ENCODE data around the gene PTPRN2. TPM values are rescaled to one million over a fixed set of nuclear protein-coding genes. Genes with fewer than 3 reads are reported as not detected.

PTPRN2 gene
- total and polyA plus RNA-seq, 2 of the 8 experiments (the other 6 are each of a cell fraction or from before 2014, with no cell fraction given) = 2.6 to 4.5 TPM

GRCh38 chr7:158541346-158542010 lies 46.1 kb downstream of the PTPRN2 start:
- FAIRE-seq = no peak
- H3K14ac ChIP-seq (ENCODE audit: insufficient read length) = no peak overlapping the region
- TF ChIP-seq CBX5 (IDR thresholded peaks at IDR 0.05; ENCODE audit: low read depth, low read length) = no peak
- TF ChIP-seq KDM5A (IDR thresholded peaks at IDR 0.05; ENCODE audit: low read length) = no peak
- TF ChIP-seq BCL11A (IDR thresholded peaks at IDR 0.05; ENCODE audit: low read depth in 2 of 2, low read length in 2 of 2) = no peak
- no peak for TF ChIP-seq TAF7 (optimal IDR thresholded peaks at IDR 0.05; ENCODE audit: borderline replicate concordance, low read depth, low read length)
- TF ChIP-seq, protein P1, sequence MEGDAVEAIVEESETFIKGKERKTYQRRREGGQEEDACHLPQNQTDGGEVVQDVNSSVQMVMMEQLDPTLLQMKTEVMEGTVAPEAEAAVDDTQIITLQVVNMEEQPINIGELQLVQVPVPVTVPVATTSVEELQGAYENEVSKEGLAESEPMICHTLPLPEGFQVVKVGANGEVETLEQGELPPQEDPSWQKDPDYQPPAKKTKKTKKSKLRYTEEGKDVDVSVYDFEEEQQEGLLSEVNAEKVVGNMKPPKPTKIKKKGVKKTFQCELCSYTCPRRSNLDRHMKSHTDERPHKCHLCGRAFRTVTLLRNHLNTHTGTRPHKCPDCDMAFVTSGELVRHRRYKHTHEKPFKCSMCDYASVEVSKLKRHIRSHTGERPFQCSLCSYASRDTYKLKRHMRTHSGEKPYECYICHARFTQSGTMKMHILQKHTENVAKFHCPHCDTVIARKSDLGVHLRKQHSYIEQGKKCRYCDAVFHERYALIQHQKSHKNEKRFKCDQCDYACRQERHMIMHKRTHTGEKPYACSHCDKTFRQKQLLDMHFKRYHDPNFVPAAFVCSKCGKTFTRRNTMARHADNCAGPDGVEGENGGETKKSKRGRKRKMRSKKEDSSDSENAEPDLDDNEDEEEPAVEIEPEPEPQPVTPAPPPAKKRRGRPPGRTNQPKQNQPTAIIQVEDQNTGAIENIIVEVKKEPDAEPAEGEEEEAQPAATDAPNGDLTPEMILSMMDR (IDR thresholded peaks at IDR 0.05; ENCODE audit: control extremely low read depth in 1 of 3, insufficient read depth in 1 of 3, low read depth in 1 of 3, low read length in 3 of 3) = no peak
- TF ChIP-seq JUN (IDR thresholded peaks at IDR 0.05; ENCODE audit: low read depth, low read length) = no peak
- no peak for TF ChIP-seq SIN3A (conservative IDR thresholded peaks at IDR 0.05 in 1 of 2, IDR thresholded peaks at IDR 0.05 in 1 of 2; ENCODE audit: low read depth in 1 of 2, low read length in 2 of 2)
- no peak for TF ChIP-seq KDM1A (IDR thresholded peaks at IDR 0.05; ENCODE audit: borderline replicate concordance, low read length)
- TF ChIP-seq HDAC6 (IDR thresholded peaks at IDR 0.05; ENCODE audit: low read depth, low read length) = no peak

More at GRCh38 chr7:158541346-158542010, 46.1 kb downstream of the PTPRN2 start:
- Histone ChIP-seq H3K23ac (ENCODE audit: insufficient read length) (no peak overlapping the region), H2BK20ac (ENCODE audit: low read length) (no peak overlapping the region), H4K91ac (replicated peaks; ENCODE audit: insufficient read length, low read length) (no peak overlapping the region), H2BK120ac (replicated peaks; ENCODE audit: low read depth, low read length) (no peak overlapping the region), H2BK12ac (ENCODE audit: low read depth, low read length) (0 out of 2 replicates have a peak overlapping the region, but pooled peaks have one; percentile 22), H3K9ac (replicated peaks in 1 of 4; ENCODE audit: extremely low read depth in 1 of 4, low read depth in 3 of 4, low read length in 3 of 4) (no peak overlapping the region), H3K4me3 (ENCODE audit: extremely low read depth in 1 of 4, insufficient read depth in 2 of 4, low read depth in 3 of 4, low read length in 4 of 4) (no peak overlapping the region), H3K56ac (replicated peaks; ENCODE audit: insufficient read length, low read depth, low read length) (no peak overlapping the region), H4K8ac (ENCODE audit: extremely low read depth, insufficient read depth, low read length) (no peak overlapping the region), H3K9me3 (ENCODE audit: insufficient read depth in 2 of 2, low read depth in 1 of 2, low read length in 1 of 2) (no peaks in the 10 kb centered on the region), H4K5ac (ENCODE audit: insufficient read length, low read depth, low read length) (no peak overlapping the region), H3K18ac (ENCODE audit: extremely low read depth, low read length) (no peak overlapping the region), H3K4ac (replicated peaks; ENCODE audit: insufficient read length, low read depth, low read length) (no peak overlapping the region), H3K36me3 (ENCODE audit: control insufficient read depth in 2 of 4, insufficient read depth in 4 of 4, low read length in 3 of 4) (no peaks in the 10 kb centered on the region), H4K20me1 (replicated peaks in 1 of 2; ENCODE audit: control insufficient read depth in 1 of 2, insufficient read depth in 2 of 2, low read length in 2 of 2) (no peaks in the 10 kb centered on the region), H3K27me3 (replicated peaks in 1 of 4; ENCODE audit: control insufficient read depth in 3 of 4, extremely low read depth in 1 of 4, insufficient read depth in 3 of 4, low read length in 3 of 4) (no peaks in the 10 kb centered on the region), H2BK5ac (ENCODE audit: low read depth, low read length) (no peak overlapping the region), H3K27ac (ENCODE audit: low read depth, low read length) (no peak overlapping the region), H3K4me1 (replicated peaks in 1 of 4; ENCODE audit: control insufficient read depth in 3 of 4, insufficient read depth in 4 of 4, low read length in 3 of 4) (peaks cover 0 to 6% (median 2%) of the 10 kb centered on the region in 4 experiments; a peak in 2 of 7 replicates), H3K23me2 (ENCODE audit: low read depth, low read length) (no peaks in the 10 kb centered on the region), H2AFZ (ENCODE audit: low read length) (no peak overlapping the region), H3K79me2 (ENCODE audit: control insufficient read depth in 1 of 2, insufficient read depth in 2 of 2, low read length in 2 of 2) (no peaks in the 10 kb centered on the region), H3K79me1 (ENCODE audit: low read depth, low read length) (no peaks in the 10 kb centered on the region), H2AK5ac (ENCODE audit: low read depth, low read length) (no peak overlapping the region), H3K4me2 (ENCODE audit: insufficient read depth in 1 of 2, low read depth in 2 of 2, low read length in 2 of 2) (no peak overlapping the region), H2BK15ac (ENCODE audit: low read length) (0 out of 2 replicates have a peak overlapping the region, but pooled peaks have one; percentile 33)
- WGBS, 2 experiments (ENCODE audit: extremely low coverage in 1 of 2, insufficient coverage in 1 of 2, insufficient read length in 1 of 2, insufficient replicate concordance in 2 of 2, low coverage in 1 of 2, low lambda C conversion rate in 2 of 2, missing lambda C conversion rate in 1 of 2) = 81% methylated on average over 13 of the region's 13 CpGs; no CpG with 5 or more reads in 1 of the 2 experiments
- CTCF ChIA-PET (ENCODE audit: partially characterized antibody) = interaction anchor here (0.9 to 1.6 kb wide), 2 partner anchors 24 to 32 kb away, joined by 3 read pairs; no protein-coding TSS in a partner anchor
- POLR2A ChIA-PET (ENCODE audit: partially characterized antibody) = no interaction called here
- DNase-seq (ENCODE audit: low read depth in 1 of 2, low spot score in 2 of 2) = no peak

All from H1 (cell line).